ENCODE measurements around the gene CYTH3. TPM values are rescaled to one million over a fixed set of nuclear protein-coding genes. Genes with fewer than 3 reads are reported as not detected.
A peak's percentile ranks its signal among the peaks of the same experiment; 100 is the strongest.

Gene CYTH3
- total RNA-seq, 3 donors from 2014 or later (not counting 1 experiment from before 2014, with no cell fraction given): 7.7 to 42.6 (median 13.6) TPM

- H3K9me3 Mint-ChIP-seq: no peaks in the 10 kb centered on the region
Observed at GRCh38 chr7:6271694-6272440, 557 bp downstream of the CYTH3 start.

GRCh38 chr7:6271060-6271658 lies 1.3 kb downstream of the CYTH3 start:
- Mint-ChIP-seq H3K4me1 (peaks cover 22 to 53% of the 10 kb centered on the region in 2 donors), H3K9me3 (no peaks in the 10 kb centered on the region), H3K36me3 (no peaks in the 10 kb centered on the region), H3K27ac (peak overlapping the region; percentile 27 to 79), H3K27me3 (ENCODE audit: low read depth in 2 of 2) (peaks cover 0 to 13% of the 10 kb centered on the region in 2 donors), H3K4me3 (peak overlapping the region; percentile 94)
- intact Hi-C loops (cut with micrococcal nuclease): loop anchor here (5.0 kb wide), 1 partner anchor 44 kb away; no protein-coding TSS in a partner anchor
- DNase-seq (peak; percentile 22 to 71), ATAC-seq (peak; percentile 63 to 66 (median 64))
- Histone ChIP-seq H3K27me3 (ENCODE audit: control insufficient read depth, insufficient read depth, low read length) (no peaks in the 10 kb centered on the region), H3K27ac (ENCODE audit: low read length) (no peak overlapping the region), H3K4me1 (ENCODE audit: control insufficient read depth, insufficient read depth, low read length) (peaks cover 22% of the 10 kb centered on the region), H3K36me3 (ENCODE audit: control insufficient read depth, insufficient read depth, low read length) (no peaks in the 10 kb centered on the region), H3K9me3 (ENCODE audit: control insufficient read depth, insufficient read depth, low read length) (no peaks in the 10 kb centered on the region), H3K4me3 (ENCODE audit: low read length) (peak overlapping the region; percentile 70)
- WGBS (ENCODE audit: insufficient coverage): 4% methylated on average over 15 of the region's 16 CpGs
- TF ChIP-seq CTCF (IDR thresholded peaks at IDR 0.05): no peak

More at GRCh38 chr7:6271694-6272440, 557 bp downstream of the CYTH3 start:
- ATAC-seq: peak in 1 of 3 donors; percentile 2
- no peaks in the 10 kb centered on the region for H3K36me3 ChIP-seq (ENCODE audit: control insufficient read depth, insufficient read depth, low read length)
- H3K36me3 Mint-ChIP-seq: no peaks in the 10 kb centered on the region
- peak overlapping the region; percentile 70 for H3K4me3 ChIP-seq (ENCODE audit: low read length)
- peak; percentile 19 to 47 for DNase-seq
- H3K4me1 ChIP-seq (ENCODE audit: control insufficient read depth, insufficient read depth, low read length): peaks cover 22% of the 10 kb centered on the region
- no peak overlapping the region for H3K27ac ChIP-seq (ENCODE audit: low read length)
- no peaks in the 10 kb centered on the region for H3K9me3 ChIP-seq (ENCODE audit: control insufficient read depth, insufficient read depth, low read length)
- intact Hi-C loops (cut with micrococcal nuclease): loop anchor here (1.0 to 5.0 kb wide), 2 partner anchors 45 to 166 kb away; no protein-coding TSS in a partner anchor
- peaks cover 22 to 46% of the 10 kb centered on the region in 2 donors for H3K4me1 Mint-ChIP-seq
- H3K27ac Mint-ChIP-seq: peak overlapping the region; percentile 27 to 79
- no peaks in the 10 kb centered on the region for H3K27me3 ChIP-seq (ENCODE audit: control insufficient read depth, insufficient read depth, low read length)
- TF ChIP-seq CTCF (IDR thresholded peaks at IDR 0.05): no peak
- peak overlapping the region; percentile 94 for H3K4me3 Mint-ChIP-seq
- peaks cover 0 to 13% of the 10 kb centered on the region in 2 donors for H3K27me3 Mint-ChIP-seq (ENCODE audit: low read depth in 2 of 2)
- under 1% methylated on average over 73 of the region's 74 CpGs for WGBS (ENCODE audit: insufficient coverage)

- ATAC-seq: no peak
- DNase-seq: no peak
- Histone ChIP-seq H3K27me3 (ENCODE audit: control insufficient read depth, insufficient read depth, low read length) (no peaks in the 10 kb centered on the region), H3K9me3 (ENCODE audit: control insufficient read depth, insufficient read depth, low read length) (no peaks in the 10 kb centered on the region), H3K4me3 (ENCODE audit: low read length) (no peak overlapping the region), H3K4me1 (ENCODE audit: control insufficient read depth, insufficient read depth, low read length) (peaks cover 22% of the 10 kb centered on the region), H3K36me3 (ENCODE audit: control insufficient read depth, insufficient read depth, low read length) (no peaks in the 10 kb centered on the region), H3K27ac (ENCODE audit: low read length) (no peak overlapping the region)
- WGBS (ENCODE audit: insufficient coverage): 87% methylated on average over 4 of the region's 4 CpGs
- Mint-ChIP-seq H3K36me3 (no peaks in the 10 kb centered on the region), H3K4me1 (peaks cover 26 to 53% of the 10 kb centered on the region in 2 donors), H3K27ac (no peak overlapping the region), H3K27me3 (ENCODE audit: low read depth in 2 of 2) (peaks cover 0 to 13% of the 10 kb centered on the region in 2 donors), H3K4me3 (peak overlapping the region; percentile 25), H3K9me3 (no peaks in the 10 kb centered on the region)
- intact Hi-C loops (cut with micrococcal nuclease): no loop called here
- no peak for TF ChIP-seq CTCF (IDR thresholded peaks at IDR 0.05)
Observed at GRCh38 chr7:6269527-6269926, 2.9 kb downstream of the CYTH3 start.
